Right renal pelvis (tissue), 4 donors: Measurements from ENCODE around the gene GMPPA. TPM values are rescaled to one million over a fixed set of nuclear protein-coding genes. Genes with fewer than 3 reads are reported as not detected.

ENCODE experiments used
- DNase-seq, 4 donors: peaks; one replicate each; pipeline ENCODE4 v3.0.0-alpha.2; 2013; ENCODE audit warnings: low read depth in 4 of 4, low spot score in 3 of 4, missing footprints in 1 of 4
- polyA plus RNA-seq, 4 donors: library from polyadenylated mRNA; unstranded; fragments of 120-200 nt; gene quantifications; one replicate each; pipeline ENCODE4 v1.2.1, GENCODE V29; 2013; ENCODE audit not compliant: insufficient read length in 4 of 4

Gene GMPPA
- polyA plus RNA-seq, 4 donors: 35.0 to 42.9 (median 36.4) TPM

DNA sequence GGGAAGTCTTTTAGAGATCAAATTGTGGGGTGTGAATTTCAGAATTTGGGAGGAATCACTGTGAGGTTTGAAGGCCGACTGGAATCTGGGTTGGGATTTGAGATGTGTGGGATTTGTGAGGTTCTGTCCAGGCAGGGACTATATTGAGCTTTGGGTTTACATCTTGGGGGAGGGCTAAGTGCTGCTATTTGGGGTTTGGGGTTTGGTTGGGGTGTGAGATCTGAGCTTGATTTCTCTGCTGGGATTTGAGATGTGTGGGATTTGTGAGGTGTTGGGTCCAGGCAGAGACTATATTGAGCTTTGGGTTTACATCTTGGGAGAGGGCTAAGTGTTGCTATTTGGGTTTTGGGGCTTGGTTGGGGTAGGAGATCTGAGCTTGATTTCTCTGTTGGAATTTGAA is 864 bp downstream of the GMPPA start:
- no peak for DNase-seq

DNA sequence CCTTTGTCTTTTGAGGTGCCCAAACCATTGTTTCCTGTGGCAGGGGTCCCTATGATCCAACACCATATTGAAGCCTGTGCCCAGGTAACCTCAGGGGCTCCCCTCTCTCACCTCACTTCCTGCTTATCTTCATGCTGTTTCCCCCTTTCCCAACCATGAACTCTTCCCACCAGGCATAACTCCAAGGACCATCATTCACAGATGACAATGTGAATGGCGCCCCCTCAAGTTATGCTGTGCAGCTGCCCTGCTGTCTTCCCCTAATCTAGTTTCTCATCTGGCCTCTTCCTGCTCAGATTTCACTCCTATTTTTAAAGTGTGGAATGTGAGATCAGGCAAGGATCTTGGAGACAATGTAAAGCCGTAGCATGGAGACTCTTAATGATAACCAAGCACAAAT is 1.4 kb downstream of the GMPPA start:
- DNase-seq: no peak

DNA sequence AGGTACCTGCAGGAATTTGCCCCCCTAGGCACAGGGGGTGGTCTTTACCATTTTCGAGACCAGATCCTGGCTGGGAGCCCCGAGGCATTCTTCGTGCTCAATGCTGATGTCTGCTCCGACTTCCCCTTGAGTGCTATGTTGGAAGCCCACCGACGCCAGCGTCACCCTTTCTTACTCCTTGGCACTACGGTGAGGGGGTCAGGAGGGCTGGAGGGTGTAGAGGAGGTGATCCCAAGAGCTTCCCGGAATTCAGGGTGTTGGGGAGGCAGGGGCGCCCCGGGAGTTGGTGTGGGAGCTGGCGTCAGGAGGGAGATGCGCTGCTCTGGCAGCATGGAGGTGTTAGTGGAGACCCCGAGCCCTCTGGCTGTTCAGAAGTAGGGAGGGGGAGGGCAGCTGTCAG is 3.2 kb downstream of the GMPPA start:
- no peak for DNase-seq

DNA sequence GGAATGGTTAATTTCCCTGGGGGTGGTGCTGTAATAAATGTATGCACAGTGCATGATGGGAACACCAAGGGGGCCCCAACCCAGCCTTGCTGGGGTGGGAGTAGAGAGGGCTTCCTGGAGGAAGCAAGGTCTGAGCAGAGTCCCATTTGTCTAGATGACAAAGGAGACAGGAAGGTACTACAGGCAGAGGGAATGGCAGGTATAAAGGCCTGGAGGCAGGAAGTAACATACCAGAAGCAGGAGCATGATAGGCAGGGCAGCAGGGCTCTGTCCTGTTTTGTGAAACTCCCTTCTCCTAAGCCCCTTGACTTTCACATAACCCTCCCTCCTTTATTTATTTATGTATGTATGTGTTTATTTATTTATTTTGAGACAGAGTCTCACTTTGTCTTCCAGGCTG is 3.9 kb downstream of the GMPPA start:
- no peak for DNase-seq

- DNase-seq: no peak
Measured at GRCh38 chr2:219505585-219505984, 6.9 kb downstream of the GMPPA start.

GRCh38 chr2:219506153-219506801 is 7.6 kb downstream of the GMPPA start:
- DNase-seq: no peak

GRCh38 chr2:219506802-219507526 is 8.3 kb downstream of the GMPPA start:
- no peak for DNase-seq

DNA sequence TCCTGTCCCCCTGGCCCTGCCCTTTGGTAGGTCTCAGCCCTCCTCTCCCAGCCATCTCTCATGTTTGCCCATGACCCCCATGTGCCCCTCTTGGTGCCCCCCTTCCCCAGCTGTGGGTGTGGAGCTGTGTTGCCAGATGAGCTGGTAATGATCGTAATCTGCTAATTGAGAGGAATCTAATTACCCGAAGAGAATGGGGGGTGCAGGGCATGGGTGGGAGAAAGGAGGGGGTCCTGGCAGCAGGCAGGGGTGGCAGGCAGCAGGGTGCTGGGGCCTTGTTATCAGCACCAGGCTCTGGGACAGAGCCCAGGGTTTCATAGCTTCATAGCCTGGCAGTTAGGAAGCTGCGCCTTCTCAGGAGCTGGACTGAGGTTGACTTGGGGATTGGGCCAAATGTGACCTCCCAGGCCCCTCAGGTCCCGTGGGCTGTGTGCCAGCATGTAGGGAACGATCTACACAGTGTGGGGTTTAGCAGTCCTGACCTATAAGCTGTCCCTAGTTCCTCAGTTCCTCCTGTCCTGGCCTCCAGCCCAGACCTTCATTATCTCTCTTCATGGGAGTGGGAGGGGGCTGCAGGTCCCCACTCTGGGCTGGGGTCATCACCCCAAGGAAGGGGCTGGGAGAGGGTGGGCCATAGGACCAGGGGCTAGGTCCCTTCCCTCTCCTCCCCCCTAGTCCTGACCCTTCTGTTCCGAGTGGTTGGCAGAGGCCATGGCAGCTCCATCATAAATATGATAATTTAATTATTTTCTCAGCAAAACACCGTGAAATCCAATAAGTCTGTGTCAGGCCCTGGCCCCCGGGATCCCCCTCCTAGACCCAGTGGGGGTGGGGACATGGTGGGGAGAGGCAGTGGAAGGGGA is 9.1 kb downstream of the GMPPA start:
- no peak for DNase-seq

- no peak for DNase-seq
Measured at GRCh38 chr2:219508444-219508734, 9.7 kb downstream of the GMPPA start.

DNA sequence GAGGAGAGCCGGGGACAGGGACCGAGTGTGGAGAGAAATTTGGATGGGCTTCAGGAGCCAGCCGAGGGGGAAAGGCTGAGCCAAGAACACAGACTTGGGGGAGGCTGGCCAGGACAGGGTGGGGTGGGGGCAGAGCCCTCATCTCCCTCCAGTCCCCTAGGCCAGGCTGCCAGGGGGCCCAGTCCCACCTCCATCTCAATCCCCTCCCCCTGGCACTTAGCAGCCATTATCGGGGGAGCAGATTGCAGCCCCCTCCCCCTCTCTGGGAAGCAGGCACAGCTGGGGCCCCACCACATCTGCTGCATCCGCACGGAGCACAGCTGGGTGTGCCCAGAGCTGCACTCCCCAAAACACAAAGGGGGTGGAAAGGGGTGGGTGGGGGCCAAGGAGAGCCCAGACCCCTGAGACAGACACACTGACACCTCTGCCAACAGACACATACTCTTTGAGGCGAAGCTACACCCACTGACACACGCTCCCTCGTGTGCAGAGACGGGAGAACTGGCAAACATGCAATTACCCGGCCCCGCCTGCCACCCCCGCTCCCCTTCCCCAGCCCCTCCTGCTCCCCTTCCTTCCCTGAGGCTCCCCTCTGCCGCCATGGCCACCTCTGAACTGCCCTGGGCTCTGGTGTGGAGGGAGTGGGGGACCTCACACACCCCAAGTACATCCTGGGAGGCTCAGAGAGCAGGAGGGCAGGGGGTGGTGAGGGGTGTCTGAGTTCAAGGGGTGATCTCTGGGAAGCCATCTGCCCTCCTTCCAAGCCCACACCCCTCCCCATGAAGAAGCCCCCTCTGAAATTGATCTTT is 10.5 kb downstream of the GMPPA start:
- no peak for DNase-seq

GRCh38 chr2:219509780-219510511 is 11.3 kb downstream of the GMPPA start:
- no peak for DNase-seq

DNA sequence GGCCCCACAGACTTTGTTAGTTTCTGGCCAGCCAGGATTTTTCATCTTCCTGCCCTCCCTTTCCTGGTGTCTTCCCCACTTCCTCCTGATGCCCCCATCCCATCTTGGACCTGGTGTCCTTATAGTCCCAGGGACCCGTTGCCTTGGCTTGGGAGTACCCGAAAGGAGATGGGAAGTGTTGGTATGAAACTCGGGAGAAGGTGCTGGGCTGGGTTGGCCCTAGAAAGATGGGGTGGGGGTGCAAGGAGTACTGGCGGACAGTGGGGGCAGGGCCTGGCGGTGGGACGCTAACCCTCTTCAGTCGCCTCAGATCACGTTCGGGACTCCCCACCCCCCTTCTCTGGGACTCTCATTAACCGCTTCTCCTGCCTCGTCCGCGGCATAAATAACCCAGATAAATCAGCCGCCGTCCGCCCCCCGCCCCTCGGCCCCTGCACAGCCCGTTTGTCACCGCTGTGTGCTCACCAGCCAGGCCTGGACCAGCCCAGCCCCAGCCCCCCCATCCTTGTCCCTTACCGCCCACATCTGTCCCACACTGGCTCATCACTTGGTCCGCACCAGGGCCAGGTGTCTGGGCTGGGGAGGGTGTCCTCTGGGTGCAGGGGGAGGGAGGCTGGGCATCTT is 11.9 kb downstream of the GMPPA start:
- no peak for DNase-seq

DNA sequence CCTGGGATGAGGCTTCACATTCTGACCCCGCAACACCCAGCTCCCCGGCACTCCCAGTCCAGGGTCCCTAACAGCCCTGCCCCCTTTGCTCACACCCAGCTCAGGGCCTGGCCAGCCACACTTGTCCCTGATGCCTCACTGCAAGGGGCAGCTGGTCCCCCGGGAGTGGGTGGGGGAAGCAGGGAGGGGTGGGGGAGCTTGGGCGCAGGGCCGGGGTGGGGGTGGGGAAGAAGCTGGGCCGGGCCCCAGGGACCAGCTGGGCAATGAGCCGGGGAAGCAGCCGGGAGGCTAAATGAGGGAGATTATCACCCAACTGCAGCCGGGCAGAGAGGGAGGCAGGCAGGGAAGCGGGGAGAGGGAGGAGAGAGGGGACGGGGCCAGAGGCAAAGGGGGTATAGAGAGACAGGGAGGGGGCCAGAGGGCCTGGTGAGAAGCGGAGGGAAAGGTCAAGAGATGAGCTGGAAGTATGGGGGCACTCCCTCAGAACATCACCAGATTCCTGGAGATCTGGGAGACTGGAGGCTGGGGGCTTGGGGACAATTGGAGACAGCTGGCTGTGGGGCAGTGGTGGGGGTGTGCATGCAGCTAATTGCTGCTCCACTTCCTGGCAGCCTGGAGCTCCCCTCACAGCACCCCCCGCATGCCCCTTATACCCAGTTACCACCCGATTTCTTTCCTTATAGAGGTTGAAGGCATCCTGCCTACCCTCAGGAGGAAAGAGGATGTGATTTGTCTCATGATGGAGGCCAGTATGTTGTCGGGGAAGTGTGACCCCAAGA is 13.0 kb downstream of the GMPPA start:
- DNase-seq: no peak

- DNase-seq: no peak
Measured at GRCh38 chr2:219512524-219513216, 14.0 kb downstream of the GMPPA start.

DNA sequence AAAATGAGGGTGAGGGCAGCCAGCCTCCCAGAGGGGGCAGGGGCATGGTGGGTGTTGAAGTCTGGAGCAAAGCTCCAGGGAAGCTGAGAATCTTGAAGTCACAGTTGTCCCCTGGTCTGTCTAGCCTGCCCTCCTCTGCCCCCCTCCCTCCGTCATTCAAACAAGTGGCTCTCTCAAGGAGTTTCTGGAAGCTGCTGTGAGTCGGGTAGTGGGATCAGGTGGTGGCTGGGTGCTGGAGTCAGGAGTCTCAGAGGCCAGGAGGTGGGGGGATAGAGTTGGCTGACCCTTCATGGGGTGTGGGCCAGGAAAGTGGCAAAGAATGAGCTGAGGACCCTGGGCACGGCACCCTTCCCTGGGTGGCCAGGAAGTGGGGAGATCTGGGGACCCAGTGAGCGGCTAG is 15.1 kb downstream of the GMPPA start:
- DNase-seq: no peak

- DNase-seq: no peak
Measured at GRCh38 chr2:219514196-219514761, 15.6 kb downstream of the GMPPA start, which contains the start of gene ASIC4. TSS of gene ASIC4 (plus strand) at chr2:219514482. CDS start at chr2:219514725, 243 bp downstream.

DNA sequence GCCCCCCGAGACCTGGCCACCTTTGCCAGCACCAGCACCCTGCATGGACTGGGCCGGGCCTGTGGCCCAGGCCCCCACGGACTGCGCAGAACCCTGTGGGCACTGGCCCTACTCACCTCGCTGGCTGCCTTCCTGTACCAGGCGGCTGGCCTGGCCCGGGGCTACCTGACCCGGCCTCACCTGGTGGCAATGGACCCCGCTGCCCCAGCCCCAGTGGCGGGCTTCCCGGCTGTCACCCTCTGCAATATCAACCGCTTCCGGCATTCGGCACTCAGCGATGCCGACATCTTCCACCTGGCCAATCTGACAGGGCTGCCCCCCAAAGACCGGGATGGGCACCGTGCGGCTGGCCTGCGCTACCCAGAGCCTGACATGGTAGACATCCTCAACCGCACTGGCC is 16.1 kb downstream of the GMPPA start:
- DNase-seq: no peak
